HG02763 (cell line): ENCODE measurements around the gene ORC5.
"Not testable (repeated sequence)": the region's sequence is repeated elsewhere in the genome, so short reads cannot be mapped to it uniquely, and the experiment has no call there.

Experiments
- ATAC-seq: cut with Tn5 transposase; IDR thresholded peaks from one replicate; pipeline ENCODE4 v1.9.1; 2021; ENCODE audit warnings: mild to moderate bottlenecking, moderate library complexity; ENCODE audit not compliant: unreplicated experiment

The ORC5 gene

GRCh38 chr7:104196161-104196560, 11.7 kb downstream of the ORC5 start:
- ATAC-seq: no peak

DNA sequence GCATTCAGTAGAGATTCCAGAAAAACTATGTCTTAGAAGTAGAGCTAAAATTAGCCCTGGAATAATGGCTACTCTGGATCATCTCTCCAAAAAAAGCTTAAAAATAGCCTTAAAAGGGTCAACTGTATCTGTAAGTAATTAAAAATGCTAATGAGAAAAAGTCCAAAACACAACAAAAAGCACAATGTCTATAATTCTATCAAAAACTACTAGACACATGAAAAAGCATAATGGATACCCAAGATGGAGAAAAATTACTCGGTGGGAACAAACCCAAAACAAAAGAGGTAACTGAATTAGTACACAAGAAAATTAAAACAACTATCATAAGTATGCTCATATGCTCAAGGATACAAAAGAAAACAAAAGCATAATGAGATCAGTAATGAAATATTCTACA, 15.4 kb downstream of the ORC5 start:
- no peak for ATAC-seq

DNA sequence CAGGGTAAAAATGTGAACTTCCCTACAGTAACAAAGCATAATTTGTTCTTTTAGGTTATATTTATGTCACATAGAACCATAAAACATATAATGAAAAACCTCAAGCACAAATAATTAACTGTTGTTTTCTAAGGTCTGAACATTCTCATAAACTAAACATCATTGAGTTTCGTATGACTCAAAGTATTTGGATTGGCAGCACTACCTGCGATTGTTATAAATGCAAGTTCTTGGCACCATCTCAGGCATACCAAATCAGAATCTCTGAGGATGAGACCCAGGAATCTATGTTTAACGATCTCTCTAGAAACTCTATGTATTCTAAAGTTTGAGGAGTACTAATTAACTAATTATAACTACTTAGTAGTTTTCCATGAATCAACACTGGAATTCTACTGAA, 22.5 kb downstream of the ORC5 start:
- no peak for ATAC-seq

DNA sequence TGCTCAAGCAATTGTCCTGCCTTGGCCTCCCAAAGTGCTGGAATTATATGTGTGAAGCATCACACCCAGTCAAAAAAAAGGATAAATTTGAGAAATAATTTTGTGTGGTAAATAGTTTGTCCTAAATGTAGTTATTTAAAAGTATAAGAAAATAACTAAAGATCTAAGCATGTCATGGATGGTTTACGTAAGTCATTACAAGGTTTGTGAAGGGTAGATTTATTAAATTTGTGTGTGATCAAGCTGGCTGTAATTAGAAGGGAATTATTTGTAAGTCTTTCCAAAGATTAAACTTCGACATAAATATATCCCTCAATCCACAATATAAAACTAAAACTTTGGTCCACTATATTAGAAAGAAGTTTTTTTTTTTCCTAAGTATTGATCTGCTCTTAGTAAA, 28.6 kb downstream of the ORC5 start:
- ATAC-seq: no peak

- ATAC-seq: not testable (repeated sequence)
Measured at GRCh38 chr7:104177565-104178083, 30.2 kb downstream of the ORC5 start.

- no peak for ATAC-seq
Measured at GRCh38 chr7:104176332-104176731, 31.5 kb downstream of the ORC5 start.

DNA sequence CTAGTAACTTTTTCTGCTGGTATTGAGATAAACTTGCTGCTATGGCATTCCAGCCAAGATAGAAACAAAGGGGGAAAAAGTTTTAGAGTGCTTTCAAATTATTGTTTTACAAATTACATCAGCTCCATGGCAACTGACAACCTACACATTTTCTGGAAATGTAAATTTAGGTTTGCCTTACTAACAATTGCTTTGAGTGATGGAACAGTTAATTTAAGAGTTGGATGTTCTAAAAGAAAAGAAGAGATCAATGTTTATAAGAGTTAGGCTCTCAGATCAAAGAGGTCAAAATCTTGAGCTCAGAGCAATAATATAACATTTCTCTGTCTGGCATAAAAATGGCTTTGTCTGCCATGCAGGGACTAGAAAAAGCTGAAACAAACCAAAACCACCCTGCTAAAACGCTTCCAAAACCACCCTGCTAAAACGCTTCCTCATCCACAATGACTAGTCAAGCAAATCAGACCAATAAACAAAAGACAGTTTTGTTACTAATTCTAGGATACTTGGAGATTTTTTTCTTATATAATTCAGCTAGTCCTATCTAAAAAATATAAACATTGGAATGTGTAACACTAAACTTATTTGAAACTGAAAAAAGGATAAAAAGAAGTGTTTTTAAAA, 32.3 kb downstream of the ORC5 start:
- ATAC-seq: no peak

DNA sequence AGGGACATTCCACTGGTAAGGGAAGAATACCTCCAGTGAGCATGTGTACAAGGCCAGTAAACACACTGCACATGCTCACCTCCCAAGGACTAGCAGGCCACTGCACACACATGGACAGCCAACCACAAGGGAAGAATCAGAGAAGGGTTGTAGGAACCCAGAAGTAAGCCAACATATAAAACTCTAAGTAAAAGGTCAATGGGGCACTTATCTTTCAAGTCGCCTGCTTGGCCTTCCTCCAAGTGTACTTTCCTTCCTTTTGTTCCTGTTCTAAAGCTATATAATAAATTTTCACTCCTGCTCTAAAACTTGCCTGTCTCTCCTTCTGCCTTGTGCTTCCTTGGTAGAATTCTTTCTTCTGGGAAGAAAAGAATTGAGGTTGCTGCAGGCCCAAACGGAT, 33.0 kb downstream of the ORC5 start:
- ATAC-seq: no peak

DNA sequence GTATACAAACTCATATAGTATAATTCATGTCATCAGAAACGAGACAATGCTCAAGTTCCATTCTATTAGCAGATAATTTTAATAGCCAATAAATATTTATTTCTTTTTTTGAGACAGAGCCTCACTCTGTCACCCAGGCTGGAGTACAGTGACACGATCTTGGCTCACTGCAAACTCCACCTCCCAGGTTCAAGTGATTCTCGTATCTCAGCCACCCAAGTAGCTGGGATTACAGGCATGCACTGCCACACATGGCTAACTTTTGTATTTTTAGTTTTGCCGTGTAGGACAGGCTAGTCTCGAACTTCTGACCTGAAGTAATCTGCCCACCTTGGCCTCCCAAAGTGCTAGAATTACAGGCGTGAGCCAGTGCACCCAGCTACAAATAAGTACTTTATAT, 45.7 kb downstream of the ORC5 start:
- no peak for ATAC-seq

DNA sequence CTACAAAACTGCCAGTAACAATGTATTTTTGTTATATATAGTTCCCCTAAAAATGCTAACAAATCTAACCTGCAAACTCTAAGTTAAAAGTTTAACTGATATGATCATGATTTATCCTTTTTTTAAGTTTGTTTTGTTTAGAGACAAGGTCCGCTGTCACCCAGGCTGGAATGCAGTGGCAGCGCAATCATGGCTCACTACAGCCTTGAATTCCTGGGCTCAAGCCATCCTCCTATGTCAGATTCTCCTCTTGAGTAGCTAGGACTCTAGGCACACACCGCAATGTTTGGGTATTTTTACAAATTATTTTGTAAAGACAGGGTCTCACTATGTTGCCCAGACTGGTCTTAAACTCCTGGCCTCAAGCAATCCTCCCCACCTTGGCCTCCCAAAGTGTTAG, 46.6 kb downstream of the ORC5 start:
- ATAC-seq: no peak

GRCh38 chr7:104160375-104160774, 47.4 kb downstream of the ORC5 start:
- no peak for ATAC-seq

- no peak for ATAC-seq
Measured at GRCh38 chr7:104156842-104157277, 51.0 kb downstream of the ORC5 start.

GRCh38 chr7:104153287-104153686, 54.5 kb downstream of the ORC5 start:
- no peak for ATAC-seq

GRCh38 chr7:104152468-104152867, 55.3 kb downstream of the ORC5 start:
- no peak for ATAC-seq

DNA sequence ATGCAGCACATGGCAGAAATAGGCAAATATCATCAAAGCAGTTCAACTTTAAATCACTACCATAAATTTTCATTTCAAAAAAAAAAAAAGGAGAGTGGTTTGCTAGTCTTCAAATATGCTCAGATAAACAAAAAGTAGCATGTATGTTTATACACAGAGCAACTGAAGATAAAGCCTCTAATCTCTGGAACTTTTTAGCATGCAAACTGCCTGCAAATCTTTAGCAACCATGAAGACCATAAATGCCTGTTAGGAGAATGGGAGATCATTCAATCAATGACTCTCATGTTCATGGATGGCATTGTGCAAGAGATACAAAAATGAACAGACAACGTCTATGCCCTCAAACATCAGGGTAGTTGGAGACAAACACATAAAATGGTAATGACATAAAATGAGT, 57.3 kb downstream of the ORC5 start:
- no peak for ATAC-seq

DNA sequence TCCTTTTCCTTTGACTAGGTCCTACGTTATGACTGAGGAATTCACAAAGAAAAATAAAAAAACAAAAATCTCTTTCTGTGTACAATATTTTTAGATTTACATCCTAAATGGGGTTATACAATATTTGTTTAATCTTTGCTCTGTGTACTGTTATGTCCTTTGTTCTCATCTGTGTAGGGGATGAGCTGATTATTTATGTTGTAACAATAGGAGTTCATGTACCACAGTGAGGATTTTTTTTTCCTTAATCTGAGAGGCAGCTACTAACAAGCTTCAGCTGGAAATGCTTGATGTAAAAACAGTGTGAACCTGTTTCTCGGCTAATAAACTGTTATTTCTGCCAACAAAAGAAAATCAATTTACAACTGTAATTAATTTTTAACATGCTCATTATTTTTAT, 58.0 kb downstream of the ORC5 start:
- ATAC-seq: no peak

GRCh38 chr7:104142147-104142546, 65.7 kb downstream of the ORC5 start:
- ATAC-seq: no peak

DNA sequence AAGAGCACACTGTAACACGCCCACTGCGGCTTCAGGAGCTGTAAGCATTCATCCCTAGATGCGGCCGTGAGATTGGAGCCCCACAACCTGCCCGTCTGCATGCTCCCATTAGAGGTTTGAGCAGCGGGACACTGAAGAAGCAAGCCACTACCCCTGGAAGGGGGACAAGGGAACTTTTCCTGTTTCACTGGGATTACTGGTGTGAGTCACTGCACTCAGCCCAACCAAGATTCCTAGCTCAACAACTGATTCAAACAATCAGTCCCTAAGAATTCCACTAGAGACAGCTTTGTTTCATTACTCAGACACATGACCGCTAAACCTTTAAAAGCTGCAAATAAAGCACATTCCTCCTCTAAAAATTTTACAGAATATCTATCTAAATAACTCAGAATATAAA, 69.8 kb downstream of the ORC5 start:
- no peak for ATAC-seq

DNA sequence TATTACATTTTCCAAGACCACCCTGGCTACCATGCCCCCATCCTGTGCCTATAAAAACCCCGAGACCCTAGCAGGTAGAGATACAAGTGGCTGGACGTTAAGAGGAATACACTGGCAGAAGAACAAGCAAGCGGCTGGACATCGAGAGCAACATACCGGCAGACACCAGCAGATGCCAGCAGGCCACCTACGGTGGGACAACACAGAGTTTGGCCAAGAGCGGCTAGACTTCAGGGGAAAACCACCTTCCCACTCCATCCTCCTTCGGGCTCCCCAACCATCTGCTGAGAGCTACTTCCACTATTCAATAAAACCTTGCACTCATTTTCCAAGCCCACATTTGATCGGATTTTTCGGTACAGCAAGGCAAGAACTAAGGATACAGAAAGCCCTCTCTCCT, 70.3 kb downstream of the ORC5 start:
- ATAC-seq: no peak

GRCh38 chr7:104136981-104137380, 70.8 kb downstream of the ORC5 start:
- no peak for ATAC-seq

DNA sequence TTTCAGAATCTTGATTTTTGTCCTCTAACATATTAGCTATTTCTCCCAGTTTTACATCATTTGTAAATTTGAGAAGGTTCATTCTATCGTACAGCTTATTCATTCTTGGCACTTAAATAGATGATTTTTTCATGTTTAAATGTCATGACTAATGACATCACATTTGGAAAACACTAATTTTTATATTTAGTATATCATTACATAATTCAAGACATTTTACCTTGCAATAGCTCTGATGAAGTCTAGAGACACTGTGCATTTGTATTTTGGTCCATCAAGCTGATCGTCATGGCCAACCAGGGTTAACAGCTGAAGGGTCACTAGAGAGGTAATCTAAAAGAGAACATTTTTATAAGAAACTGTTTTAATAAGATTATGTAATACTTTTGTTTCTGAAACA, 71.3 kb downstream of the ORC5 start:
- no peak for ATAC-seq

DNA sequence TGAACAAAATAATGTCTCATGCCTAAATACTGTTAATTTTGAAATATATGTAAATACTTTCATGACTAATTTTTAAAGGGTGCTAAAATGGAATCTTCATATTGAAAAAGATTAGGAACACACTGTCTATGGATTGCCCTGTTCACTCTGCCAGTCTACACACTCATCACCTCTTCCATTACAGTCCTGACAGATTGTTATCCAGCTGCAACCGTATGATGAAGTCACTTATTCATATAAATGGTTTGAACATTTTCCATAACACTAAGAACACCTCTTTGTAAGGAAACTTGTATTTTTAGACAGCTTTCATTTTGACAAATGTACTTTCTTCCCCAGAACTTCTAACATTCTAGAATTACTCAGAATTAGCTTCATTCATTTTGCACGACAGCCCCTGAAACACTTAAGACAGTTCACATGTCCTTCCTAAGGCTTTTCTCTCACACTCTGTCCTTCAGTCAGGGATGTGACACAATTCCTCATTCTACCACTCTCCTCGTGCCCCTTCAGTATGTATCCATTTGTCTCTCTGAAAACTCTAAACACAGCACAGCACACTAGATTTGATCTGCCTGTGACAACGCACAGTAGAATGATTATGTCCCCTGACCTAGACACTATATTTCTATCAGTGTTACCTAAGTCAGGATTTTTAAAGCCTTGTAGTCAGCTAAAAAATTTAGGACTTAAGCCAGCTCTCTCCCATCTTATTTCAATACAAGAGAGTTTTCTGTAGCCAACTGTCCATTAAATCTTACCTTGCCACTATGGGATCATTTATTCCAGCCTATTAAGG, 71.9 kb downstream of the ORC5 start:
- no peak for ATAC-seq
